ENCODE results near the gene POU2AF3. TPM values are rescaled to one million over a fixed set of nuclear protein-coding genes. Genes with fewer than 3 reads are reported as not detected.

Gene POU2AF3
- total RNA-seq, 1 experiment from 2014 or later: 0.40 TPM

DNA sequence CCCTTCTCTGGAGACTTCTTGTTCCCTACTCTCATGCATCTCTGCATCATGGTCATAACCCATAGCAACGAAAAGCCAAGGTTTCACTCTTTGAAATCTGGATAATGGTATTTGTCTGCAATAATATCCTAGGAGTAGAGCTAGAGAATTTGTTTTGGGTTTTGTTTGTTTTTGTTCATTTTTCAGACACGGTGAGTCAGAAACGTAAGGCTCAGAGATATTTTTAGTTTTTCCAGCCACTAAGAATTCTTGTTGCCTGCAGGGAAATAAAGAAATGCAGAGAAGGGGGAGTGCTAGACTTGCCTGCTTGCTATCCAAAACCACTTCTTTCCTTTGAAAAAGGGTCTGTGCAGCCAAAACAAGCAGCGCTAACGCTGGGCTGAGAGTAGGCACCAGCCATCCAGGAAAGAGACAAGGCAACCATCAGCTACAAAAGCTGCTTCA is 26.0 kb downstream of the POU2AF3 start:
- no peak for DNase-seq (ENCODE audit: extremely low read depth, low read depth)

DNA sequence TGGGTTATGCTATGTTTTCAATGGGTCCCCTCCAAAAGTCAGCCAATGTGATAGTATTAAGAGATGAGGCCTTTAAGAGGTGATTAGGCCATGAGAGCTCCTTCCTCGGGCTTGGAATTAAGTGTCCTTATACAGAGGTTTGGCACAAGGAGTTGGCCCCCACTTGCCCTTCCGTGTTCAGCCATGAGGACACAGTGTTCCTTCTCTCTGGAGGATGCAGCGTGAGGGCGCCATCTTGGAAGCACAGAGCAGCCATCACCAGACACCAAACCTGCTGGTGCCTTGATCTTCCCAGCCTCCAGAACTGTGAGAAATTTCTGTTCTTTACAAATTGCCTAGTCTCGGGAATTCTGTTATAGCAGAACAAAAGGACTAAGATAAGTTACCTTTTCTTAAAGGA is 26.9 kb downstream of the POU2AF3 start:
- no peak for DNase-seq (ENCODE audit: extremely low read depth, low read depth)

GRCh38 chr11:111326824-111327223 is 28.5 kb downstream of the POU2AF3 start:
- DNase-seq (ENCODE audit: extremely low read depth, low read depth): no peak

DNA sequence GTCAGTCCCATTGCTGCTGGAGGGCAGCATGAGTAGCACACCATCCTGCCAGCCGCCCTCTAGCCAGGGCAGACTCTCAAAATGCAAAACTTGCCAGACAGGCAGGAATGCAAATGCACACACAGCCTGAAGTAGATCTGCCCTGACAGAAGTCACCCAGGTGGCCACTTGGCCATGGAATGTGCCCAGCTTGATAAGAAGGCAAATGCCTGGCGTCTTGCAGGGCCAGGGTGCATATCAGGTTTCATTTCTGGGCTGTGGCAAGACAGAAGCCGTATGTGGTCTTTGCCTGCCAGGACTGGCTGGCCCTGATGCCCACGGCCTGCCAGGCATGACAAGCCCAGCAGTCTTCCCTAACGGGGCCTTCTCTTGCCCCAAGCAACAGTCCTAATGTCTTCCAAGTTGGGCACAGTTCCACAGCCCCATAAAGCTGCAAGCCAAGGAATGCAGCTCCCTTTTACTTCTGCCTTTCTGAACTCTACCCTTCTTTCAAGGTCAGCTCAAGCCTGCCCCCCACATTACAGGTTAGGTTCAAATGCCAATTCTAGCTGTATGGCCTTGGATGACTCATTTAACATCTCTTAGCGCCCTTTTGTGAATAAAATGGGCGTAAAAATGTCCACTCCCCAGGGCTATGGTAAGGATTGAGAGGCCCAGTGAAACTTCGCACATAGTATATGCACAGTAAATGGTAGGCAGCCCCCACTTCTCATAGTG is 29.7 kb downstream of the POU2AF3 start:
- DNase-seq (ENCODE audit: extremely low read depth, low read depth): no peak

DNA sequence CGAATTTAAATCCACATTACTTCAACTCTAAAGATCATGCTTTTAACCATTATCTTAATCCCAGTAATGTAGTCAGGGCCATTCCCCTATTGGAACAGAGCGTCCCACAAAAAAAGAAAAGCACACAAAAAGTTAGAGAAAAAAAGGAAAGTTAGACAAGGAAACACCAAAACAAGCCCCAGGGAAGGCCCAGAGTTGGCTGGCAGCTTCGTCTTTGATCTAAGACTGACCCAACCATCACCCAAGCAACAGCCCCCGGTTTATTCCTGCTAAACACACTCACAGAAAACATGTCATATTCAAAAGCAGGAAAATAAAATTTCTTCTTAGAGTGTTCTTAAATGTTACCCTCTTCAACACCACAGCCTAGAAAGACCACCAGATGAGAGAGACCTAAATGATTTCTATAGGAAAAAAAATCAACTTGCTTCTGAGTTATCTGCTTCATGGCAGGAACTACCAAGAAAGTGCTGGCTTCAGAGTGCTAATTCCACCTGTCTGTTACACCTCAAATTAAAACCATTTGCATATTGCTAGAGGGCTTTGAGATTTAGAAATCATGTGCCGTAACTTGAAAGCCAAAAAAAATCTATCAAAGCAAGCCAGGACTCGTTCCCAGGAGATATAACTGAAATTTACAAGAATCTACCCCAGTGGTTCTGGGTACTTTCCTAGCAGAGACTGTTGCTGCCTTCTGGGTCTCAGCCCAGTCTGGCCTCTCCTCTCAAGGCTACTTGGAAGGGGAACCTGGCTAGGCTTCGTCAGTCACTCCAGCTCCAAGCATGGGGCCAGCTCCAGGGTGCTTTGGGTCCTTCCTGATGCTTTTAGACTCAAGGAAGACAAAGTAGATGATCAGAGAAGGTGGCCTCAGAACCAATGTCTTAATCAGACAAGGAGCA is 31.2 kb downstream of the POU2AF3 start:
- DNase-seq (ENCODE audit: extremely low read depth, low read depth): no peak

DNA sequence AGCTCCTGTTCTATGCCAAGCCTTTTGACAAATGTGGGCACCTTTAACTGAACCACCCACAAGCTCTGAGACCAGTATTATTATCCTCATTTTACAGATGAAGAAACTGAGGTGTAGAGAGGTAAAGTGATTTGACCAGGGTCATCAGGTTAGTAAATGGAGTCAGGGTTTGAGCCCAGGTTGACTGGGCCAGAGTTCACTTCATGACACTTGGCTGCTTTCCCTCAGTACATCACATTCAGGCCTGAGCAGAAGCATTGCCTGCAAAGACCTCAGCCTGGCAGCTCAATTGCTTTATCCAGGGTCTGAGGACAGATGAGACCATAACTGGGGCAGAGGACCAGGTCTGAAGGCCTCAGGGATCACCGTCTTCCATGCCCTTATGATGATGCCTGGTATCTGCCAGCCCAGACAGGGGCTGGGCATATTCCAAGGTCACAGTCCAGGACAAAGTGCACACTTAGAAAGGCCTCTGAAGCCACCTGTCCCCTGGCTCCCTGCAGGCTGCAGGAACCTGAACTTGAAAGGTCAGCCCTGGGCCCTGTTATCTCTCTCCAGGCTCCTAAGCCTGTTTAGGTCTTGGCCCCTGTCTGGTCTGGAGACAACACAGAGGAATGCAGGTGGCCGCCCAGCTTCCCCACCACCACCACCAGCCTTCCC is 32.0 kb downstream of the POU2AF3 start:
- DNase-seq (ENCODE audit: extremely low read depth, low read depth): no peak

DNA sequence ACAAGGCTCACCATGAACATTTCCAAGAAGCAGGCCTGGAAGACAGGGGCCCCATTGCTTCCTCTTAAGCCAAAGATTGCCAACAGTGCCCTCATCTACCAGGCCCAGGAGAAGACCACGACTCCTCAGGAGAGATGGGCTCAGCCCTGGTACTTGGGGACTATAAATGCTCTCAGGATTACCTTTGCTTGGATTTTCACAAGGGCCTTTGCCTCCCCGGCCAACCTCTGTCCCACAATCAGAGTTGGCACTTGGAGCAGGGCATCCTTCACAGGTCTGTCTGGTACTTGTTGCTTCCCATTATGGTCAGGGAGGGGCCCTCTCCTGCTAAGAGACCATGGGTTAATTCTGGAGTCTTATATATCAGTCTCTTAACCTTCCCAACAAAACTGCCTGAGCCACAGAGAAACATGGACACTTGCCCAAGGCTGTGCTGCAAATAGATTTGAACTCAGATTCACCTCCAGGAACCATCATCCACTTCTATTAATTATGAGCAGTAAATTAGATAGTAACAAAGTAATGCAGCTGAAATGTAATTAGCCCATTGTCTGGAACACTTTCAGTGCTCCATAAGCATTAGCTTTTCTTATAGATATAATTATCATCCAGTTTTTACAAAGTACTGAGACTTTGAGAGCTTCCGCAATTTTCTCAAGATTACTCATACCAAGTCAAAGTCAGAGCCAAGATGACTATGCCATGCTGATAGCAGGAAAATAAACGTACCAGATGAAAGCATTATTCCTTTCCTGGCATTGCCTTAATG is 33.5 kb downstream of the POU2AF3 start:
- DNase-seq (ENCODE audit: extremely low read depth, low read depth): no peak

DNA sequence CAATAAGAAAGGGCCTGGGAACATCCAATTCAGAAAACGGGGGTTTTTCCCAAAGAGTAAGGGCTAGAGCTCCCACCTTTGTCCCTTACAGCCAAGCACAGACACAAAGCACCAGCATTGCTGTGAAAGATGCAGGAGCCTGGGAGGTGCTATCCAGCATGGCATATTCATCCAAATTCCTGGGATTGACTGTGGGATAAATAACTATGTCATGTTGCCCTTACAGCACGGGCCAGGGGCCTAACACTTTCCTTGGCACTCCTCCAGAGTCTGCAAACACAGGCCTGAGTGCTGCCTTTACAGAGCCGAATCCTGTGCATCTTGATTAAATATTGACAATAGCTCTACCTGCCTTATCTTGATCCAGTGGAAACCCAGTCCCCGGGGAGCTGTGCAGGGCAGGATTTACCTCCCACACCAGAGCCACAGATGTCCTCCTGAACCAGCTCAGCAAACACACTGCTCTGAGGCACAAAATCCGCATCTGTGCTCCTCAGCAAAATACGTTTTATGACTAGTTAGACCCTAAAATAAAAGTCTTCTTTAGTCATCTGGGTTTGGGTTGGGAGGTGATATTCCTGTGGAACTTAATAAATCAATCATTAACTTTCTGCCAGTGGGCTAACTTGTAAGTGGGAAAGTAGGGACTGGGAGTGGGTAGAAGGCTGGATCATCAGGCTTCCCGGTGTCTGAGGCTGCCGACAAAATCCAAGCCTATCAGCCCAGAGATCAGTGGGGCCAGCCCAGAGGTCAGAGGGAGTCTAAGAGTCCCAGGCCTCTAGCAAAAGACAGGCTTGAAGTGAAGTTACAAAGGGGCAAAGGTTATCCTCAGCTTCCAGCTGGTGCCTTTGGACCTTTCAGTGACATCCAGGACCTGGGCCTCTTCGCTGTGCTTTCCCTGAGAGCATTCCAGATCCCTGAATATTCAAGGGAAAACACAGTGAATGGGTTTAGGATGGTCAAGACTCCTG is 36.5 kb downstream of the POU2AF3 start:
- no peak for DNase-seq (ENCODE audit: extremely low read depth, low read depth)

- no peak for DNase-seq (ENCODE audit: extremely low read depth, low read depth)
Measured at GRCh38 chr11:111335549-111335948, 37.2 kb downstream of the POU2AF3 start.

- DNase-seq (ENCODE audit: extremely low read depth, low read depth): no peak
Measured at GRCh38 chr11:111336062-111336461, 37.7 kb downstream of the POU2AF3 start.

DNA sequence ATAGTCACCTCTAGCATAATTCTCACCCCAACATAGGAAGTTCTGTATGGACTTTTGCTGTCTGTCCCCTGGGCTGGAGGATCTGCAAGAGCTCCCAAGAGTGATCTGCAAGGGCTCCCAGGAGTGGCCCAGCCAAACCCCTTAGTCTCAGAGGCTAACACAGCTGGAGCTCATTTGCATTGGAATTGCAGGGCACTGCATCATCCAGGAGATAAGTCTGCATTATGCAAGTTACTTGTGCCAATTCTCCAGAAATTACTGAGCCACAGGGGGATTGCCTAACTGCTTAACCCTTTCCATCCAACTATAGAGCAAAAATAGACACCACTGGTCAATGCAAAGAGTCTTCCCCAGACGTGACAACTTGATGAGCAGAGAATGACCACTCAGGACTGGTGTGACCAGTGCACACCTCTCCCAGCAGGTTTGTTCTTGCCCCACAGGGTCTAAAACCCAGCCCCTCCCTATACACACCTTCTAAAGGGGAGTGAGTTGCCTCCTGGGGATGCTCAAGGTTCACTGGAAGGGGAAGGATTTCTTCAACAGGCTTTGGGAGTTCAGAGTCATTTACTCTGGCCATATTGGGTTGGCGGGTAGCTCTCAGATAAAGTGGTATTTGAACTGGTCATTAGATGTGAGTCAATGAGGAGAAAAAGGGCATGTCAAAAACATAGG is 38.4 kb downstream of the POU2AF3 start:
- no peak for DNase-seq (ENCODE audit: extremely low read depth, low read depth)

- no peak for DNase-seq (ENCODE audit: extremely low read depth, low read depth)
Measured at GRCh38 chr11:111339758-111340388, 41.5 kb downstream of the POU2AF3 start.

DNA sequence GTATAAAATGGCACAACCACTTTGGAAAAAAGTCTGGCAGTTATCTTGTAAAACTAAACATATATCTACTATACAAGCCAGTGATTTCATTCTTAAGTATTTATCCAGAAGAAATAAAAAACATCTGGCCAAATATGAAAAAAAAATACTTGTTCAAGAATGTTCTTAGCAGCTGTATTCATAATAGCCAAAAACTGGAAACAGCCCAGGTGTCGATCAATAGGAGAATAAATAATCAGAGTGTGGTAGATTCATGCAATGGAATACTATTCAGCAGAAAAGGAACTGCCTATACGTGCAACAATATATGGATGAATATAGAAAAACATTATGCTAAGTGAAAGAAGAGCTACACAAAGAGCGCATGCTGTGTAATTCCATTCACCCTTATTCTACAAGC is 44.0 kb downstream of the POU2AF3 start:
- DNase-seq (ENCODE audit: extremely low read depth, low read depth): no peak

DNA sequence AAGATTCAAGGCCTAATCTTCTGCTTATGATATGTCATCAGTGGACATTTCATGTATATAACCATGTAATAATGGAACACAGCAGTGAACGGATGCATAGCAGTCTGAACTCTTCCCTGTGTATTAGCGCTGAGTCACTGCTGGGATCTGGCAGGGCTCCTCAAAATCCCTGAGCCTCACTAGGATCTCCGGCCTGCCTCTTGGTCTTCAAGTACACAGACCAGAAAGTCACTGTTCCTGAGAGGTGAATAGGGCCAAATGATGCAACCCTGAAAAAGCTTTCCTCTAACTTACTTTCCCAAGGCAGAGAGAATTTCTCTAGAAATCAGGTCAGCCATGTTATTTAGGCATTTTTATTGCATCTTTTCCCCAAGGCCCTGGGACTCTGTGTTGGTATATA is 45.7 kb downstream of the POU2AF3 start:
- no peak for DNase-seq (ENCODE audit: extremely low read depth, low read depth)

- no peak for DNase-seq (ENCODE audit: extremely low read depth, low read depth)
Measured at GRCh38 chr11:111347002-111347722, 48.8 kb downstream of the POU2AF3 start.

GRCh38 chr11:111347723-111348115 is 49.4 kb downstream of the POU2AF3 start:
- DNase-seq (ENCODE audit: extremely low read depth, low read depth): no peak

GRCh38 chr11:111348147-111348546 is 49.8 kb downstream of the POU2AF3 start:
- no peak for DNase-seq (ENCODE audit: extremely low read depth, low read depth)

DNA sequence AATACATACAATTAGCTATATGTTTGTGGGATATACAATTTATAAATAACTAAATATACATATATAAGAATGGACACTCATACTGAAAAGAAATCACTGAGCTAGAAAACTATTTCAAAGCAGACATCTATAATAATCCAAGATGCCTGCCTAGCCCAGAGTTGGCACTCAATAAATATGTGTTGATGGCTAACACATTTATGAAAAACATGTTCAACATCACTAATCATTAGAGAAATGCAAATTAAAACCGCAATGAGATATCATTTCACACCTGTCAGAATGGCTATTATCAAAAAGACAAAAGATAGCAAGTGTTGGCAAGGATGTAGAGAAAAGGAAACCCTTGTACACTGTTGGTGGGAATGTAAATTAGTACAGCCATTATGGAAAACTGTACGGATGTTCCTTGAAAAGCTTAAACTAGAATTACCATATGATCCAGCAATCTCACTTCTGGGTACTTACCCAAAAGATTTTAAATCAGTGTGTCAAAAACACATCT is 50.9 kb downstream of the POU2AF3 start:
- no peak for DNase-seq (ENCODE audit: extremely low read depth, low read depth)

All from NCI-H460 (cell line).